Esophagus muscularis mucosa (tissue), 4 donors: ENCODE data around the gene PRLR. TPM values are rescaled to one million over a fixed set of nuclear protein-coding genes. Genes with fewer than 3 reads are reported as not detected.
"Not testable (repeated sequence)": the region's sequence is repeated elsewhere in the genome, so short reads cannot be mapped to it uniquely, and the experiment has no call there.

ENCODE experiments used
- DNase-seq: peaks from one replicate; pipeline ENCODE4 v3.0.0-alpha.2; 2017; ENCODE audit errors: extremely low spot score
- H3K27ac ChIP-seq, 4 donors: fragments of 200-600 bp; sonication (generic); replicated peaks in 1 of 4; 1 replicate in 3 of 4; 2 replicates in 1 of 4; pipeline ENCODE4 v1.5.1; 2016 to 2019; ENCODE audit warnings: mild to moderate bottlenecking in 1 of 4
- H3K27me3 ChIP-seq, 4 donors: fragments of 200-600 bp; sonication (generic); one replicate each; pipeline versions ENCODE4 v1.5.1 to v1.6.0; 2016 to 2019
- H3K36me3 ChIP-seq, 4 donors: fragments of 200-600 bp; sonication (generic); one replicate each; pipeline ENCODE4 v1.5.1; 2016 to 2019
- H3K4me1 ChIP-seq, 4 donors: fragments of 200-600 bp; sonication (generic); one replicate each; pipeline ENCODE4 v1.5.1; 2016 to 2019
- H3K4me3 ChIP-seq, 4 donors: fragments of 200-600 bp; sonication (generic); 1 replicate in 2 of 4; 2 replicates in 2 of 4; pipeline ENCODE4 v1.5.1; 2016 to 2019; ENCODE audit warnings: mild to moderate bottlenecking in 4 of 4, moderate library complexity in 1 of 4
- H3K9me3 ChIP-seq, 4 donors: fragments of 200-600 bp; sonication (generic); 1 replicate in 3 of 4; 2 replicates in 1 of 4; pipeline ENCODE4 v1.5.1; 2016 to 2019
- CTCF ChIP-seq, 3 experiments: fragments of 200-600 bp in 2 of 3; fragments of 450-650 bp in 1 of 3; sonication (generic) in 2 of 3; IDR thresholded peaks; one replicate each; pipeline ENCODE4 v1.5.1; 2017 to 2019; ENCODE audit warnings: antibody characterized with exemption in 3 of 3, mild to moderate bottlenecking in 2 of 3, moderate library complexity in 1 of 3
- EP300 ChIP-seq: sonication (generic); formaldehyde crosslinking; IDR thresholded peaks from one replicate; pipeline ENCODE4 v1.6.1; 2017; ENCODE audit warnings: antibody characterized with exemption
- POLR2A ChIP-seq: fragments of 450-650 bp; IDR thresholded peaks from one replicate; pipeline ENCODE4 v1.6.1; 2017; ENCODE audit warnings: antibody characterized with exemption, moderate library complexity, mild to moderate bottlenecking, low read depth
- POLR2AphosphoS5 ChIP-seq, 2 donors: sonication (generic); formaldehyde crosslinking; IDR thresholded peaks; one replicate each; pipeline ENCODE4 v1.6.1; 2017; ENCODE audit warnings: antibody characterized with exemption in 2 of 2
- WGBS: methylation state at CpG from one replicate; pipeline ENCODE4 v1.1.5; 2018; 5-methylcytosine and 5-hydroxymethylcytosine counted together
- intact Hi-C: fragments of 100-400 bp; cut with DNase I; formaldehyde crosslinking; loops from one replicate; pipeline ENCODE4 v1.15.1; 2023
- total RNA-seq, 4 donors: library from RNA; depleted of rRNA; stranded (reverse); fragments of >200 nt; gene quantifications; one replicate each; pipeline versions ENCODE4 v1.1.0 to v1.2.1, GENCODE V29; 2016

Gene PRLR
- total RNA-seq, 4 donors from 2014 or later: 0.66 to 1.7 (median 0.79) TPM

- Histone ChIP-seq H3K4me1 (no peaks in the 10 kb centered on the region), H3K27me3 (peaks cover 0 to 6% (median 0%) of the 10 kb centered on the region in 4 donors), H3K36me3 (no peaks in the 10 kb centered on the region), H3K9me3 (no peaks in the 10 kb centered on the region), H3K4me3 (no peak overlapping the region), H3K27ac (no peak overlapping the region)
- no peak for TF ChIP-seq POLR2A
- no peak for TF ChIP-seq CTCF (IDR thresholded peaks at IDR 0.05)
- TF ChIP-seq EP300: no peak
- TF ChIP-seq POLR2AphosphoS5 (IDR thresholded peaks at IDR 0.05): no peak
- intact Hi-C loops: loop anchor here (10.0 kb wide), 1 partner anchor 103 kb away; no protein-coding TSS in a partner anchor
- DNase-seq: no peak
- 73% methylated on average over 9 of the region's 9 CpGs for WGBS
Measured at GRCh38 chr5:35188031-35188457, 42.2 kb downstream of the PRLR start.

- intact Hi-C loops: loop anchor here (10.0 kb wide), 1 partner anchor 103 kb away; no protein-coding TSS in a partner anchor
Measured at GRCh38 chr5:35187621-35188020, 42.7 kb downstream of the PRLR start.

GRCh38 chr5:35186749-35187148 is 43.5 kb downstream of the PRLR start:
- DNase-seq: no peak
- Histone ChIP-seq H3K27ac (no peak overlapping the region), H3K27me3 (peaks cover 0 to 6% (median 0%) of the 10 kb centered on the region in 4 donors), H3K4me3 (no peak overlapping the region), H3K9me3 (no peaks in the 10 kb centered on the region), H3K36me3 (no peaks in the 10 kb centered on the region), H3K4me1 (no peaks in the 10 kb centered on the region)
- intact Hi-C loops: loop anchor here (10.0 kb wide), 1 partner anchor 102 kb away; no protein-coding TSS in a partner anchor
- TF ChIP-seq POLR2AphosphoS5 (IDR thresholded peaks at IDR 0.05) (no peak), CTCF (IDR thresholded peaks at IDR 0.05) (no peak), POLR2A (no peak), EP300 (no peak)
- 100% methylated on average over 1 of the region's 5 CpGs for WGBS

More at GRCh38 chr5:35187621-35188020, 42.7 kb downstream of the PRLR start:
- 93% methylated on average over 3 of the region's 3 CpGs for WGBS
- H3K27ac ChIP-seq, H3K4me3 ChIP-seq, H3K27me3 ChIP-seq, DNase-seq, H3K9me3 ChIP-seq, H3K36me3 ChIP-seq, H3K4me1 ChIP-seq: not testable (repeated sequence)

GRCh38 chr5:35185518-35185917 is 44.8 kb downstream of the PRLR start:
- WGBS: 90% methylated on average over 4 of the region's 4 CpGs

GRCh38 chr5:35183556-35183955 is 46.7 kb downstream of the PRLR start:
- no peaks in the 10 kb centered on the region for H3K36me3 ChIP-seq
- DNase-seq: no peak
- H3K27ac ChIP-seq: no peak overlapping the region
- H3K4me1 ChIP-seq: no peaks in the 10 kb centered on the region
- WGBS: 80% methylated on average over 1 of the region's 1 CpG
- intact Hi-C loops: loop anchor here (10.0 kb wide), 1 partner anchor 99 kb away; no protein-coding TSS in a partner anchor
- H3K4me3 ChIP-seq: no peak overlapping the region
- no peaks in the 10 kb centered on the region for H3K9me3 ChIP-seq
- TF ChIP-seq CTCF (IDR thresholded peaks at IDR 0.05): no peak
- TF ChIP-seq POLR2AphosphoS5 (IDR thresholded peaks at IDR 0.05): no peak
- no peak for TF ChIP-seq EP300
- TF ChIP-seq POLR2A: no peak
- peaks cover 0 to 6% (median 0%) of the 10 kb centered on the region in 4 donors for H3K27me3 ChIP-seq

More at GRCh38 chr5:35185518-35185917, 44.8 kb downstream of the PRLR start:
- DNase-seq: no peak
- TF ChIP-seq POLR2AphosphoS5 (IDR thresholded peaks at IDR 0.05): no peak
- TF ChIP-seq EP300: no peak
- TF ChIP-seq POLR2A: no peak
- TF ChIP-seq CTCF (IDR thresholded peaks at IDR 0.05): no peak
- Histone ChIP-seq H3K9me3 (no peaks in the 10 kb centered on the region), H3K4me3 (no peak overlapping the region), H3K36me3 (no peaks in the 10 kb centered on the region), H3K4me1 (no peaks in the 10 kb centered on the region), H3K27me3 (peaks cover 0 to 6% (median 0%) of the 10 kb centered on the region in 4 donors), H3K27ac (no peak overlapping the region)
- intact Hi-C loops: loop anchor here (10.0 kb wide), 1 partner anchor 101 kb away; no protein-coding TSS in a partner anchor
